ENCODE measurements around the gene DHCR24.

The DHCR24 gene

DNA sequence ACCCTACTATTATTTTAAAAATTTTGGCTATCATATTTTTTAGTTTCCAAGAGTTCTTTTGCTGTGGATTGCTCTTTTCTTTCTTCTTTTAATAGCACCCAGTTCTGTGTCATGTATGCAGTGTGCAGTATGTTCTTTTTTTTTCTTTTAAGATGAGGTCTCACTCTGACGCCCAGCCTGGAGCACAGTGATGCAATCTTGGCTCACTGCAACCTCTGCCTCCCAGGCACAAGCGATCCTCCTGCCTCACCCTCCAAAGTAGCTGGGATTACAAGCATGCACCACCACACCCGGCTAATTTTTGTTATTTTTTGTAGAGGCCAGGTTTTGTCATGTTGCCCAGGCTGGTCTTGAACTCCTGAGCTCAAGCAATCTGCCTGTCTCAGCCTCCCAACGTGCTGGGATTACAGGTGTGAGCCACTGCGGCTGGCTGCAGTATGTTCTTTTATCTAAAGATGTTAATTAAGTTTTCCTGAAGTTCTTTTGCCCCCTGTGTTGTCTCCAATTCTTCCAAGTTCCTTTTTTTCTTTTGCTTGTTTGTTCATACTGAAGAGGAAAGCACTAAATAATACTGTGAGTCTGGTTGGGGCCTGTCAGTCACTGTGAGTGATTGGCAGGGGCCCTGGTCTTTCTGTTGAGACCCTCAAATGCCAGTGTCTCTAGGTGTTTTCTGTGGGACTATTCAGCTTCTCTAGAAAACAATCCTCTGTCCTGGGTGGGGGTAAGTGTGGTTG is 68.4 kb downstream of the DHCR24 start:
- FAIRE-seq (no peak), DNase-seq (ENCODE audit: low spot score) (no peak)

DNA sequence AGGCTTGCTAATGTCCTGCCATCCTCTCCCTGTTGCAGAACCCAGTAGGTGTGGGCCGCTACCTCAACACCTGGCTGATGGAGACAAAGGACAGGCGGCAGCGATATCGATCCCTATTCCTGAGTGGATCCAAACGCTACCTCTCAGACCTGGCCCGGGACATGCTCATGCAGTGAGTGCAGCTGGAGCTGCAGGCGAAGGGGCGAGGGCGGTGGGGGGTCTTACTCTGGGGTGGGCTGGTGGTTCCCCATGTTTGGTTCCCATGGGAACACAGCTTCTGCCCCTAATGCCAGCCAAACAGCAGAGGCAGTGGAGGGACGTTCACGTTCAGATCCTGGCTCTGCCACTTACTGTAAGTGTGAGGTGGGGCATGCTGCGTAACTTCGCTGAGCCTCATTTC is 70.0 kb downstream of the DHCR24 start:
- DNase-seq (ENCODE audit: low spot score) (no peak), FAIRE-seq (no peak)

DNA sequence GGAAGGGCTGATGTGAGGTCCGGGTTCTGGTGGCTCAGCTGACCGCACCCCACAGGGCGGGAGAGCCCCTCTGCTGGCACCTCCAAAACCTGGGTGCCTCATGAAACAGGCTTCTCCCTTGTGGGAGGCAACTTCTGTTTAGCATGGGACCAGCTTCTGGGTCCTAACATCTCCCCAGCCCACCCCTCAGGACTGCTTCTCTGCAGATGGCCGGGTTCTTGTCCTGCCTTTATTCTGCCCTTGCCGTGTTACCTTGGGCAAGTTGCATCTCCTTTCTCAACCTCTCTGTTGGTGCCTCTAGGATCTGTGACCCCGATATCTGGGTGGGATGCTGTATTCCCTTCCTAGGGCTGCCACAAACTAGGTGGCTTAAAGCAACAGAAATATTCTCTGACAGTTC is 70.9 kb downstream of the DHCR24 start:
- FAIRE-seq (no peak), DNase-seq (ENCODE audit: low spot score) (no peak)

DNA sequence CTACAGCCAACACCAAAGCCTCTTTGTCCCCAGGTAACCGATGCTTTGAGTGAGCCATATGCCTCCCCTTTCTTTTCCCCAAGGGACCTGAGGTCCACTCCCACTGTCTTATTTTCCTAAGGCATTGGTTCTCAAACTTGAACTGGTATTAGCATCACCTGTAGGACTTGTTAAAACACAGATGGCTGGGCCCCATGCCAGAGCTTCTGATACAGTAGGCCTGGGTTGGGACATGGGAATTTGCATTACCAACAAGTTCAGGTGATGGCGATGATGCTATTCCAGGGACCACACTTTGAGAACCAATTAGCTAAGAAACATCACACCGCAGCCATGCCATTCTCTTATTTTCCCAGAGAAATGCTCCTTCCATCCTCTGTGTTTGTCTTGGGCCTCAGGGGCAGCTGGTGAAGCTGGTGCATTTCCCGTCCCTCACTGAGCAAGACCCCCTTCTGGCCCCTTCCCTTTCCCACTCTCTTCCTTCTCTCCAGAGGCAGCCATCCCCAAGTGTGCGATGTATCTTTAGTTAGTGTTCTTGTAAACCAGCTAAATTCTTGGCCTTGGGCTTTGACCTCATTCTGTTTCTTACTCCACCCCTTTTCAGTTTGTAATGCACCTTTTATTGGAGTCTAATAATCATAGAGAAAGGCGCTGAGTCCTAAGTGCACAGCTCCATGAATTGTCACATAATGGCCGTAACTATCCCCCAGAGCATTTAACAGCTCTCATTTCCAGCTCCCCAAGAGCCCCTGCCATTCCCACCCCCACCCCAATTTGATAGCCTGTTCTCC is 71.7 kb downstream of the DHCR24 start:
- no peak for FAIRE-seq
- no peak for DNase-seq (ENCODE audit: low spot score)

DNA sequence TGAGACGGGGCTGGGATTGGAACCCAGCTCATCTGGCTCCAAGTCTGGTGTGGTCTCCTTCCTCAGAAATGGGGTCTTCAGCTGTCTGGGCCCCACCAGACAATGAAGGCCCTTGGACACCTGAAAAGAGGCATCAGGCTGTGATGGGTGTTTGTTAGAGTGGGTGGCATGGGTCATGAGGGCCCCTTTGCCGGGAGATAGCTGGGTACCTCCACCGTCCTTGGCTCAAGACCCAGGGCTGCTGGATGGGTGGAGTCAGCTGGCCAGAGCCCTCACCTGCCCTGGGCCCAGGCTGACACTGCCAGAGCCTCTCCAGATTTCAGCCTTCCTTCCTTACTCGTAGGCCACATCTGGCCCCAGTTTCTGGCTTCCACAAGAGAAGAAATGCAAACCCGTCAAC is 72.4 kb downstream of the DHCR24 start:
- no peak for DNase-seq (ENCODE audit: low spot score)
- FAIRE-seq = no peak

DNA sequence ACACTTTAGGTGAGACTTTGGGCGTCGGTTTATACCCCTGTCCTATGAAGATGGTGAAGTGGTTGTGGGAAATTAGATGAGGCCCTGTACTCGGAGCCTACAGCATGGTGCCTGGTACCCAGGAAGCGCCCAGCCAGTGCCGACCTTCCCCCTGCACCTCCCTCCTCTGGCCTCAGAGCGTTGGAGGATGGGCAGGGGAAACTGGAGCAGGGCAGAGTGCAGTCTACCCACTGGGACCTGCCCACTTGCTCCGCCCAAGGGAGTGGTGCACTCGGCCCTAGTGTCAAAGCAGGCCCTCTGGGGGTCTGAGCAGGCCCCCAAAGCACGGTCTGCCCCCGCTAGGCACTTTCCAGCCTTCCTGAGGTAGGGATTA is 72.9 kb downstream of the DHCR24 start:
- no peak for DNase-seq (ENCODE audit: low spot score)
- FAIRE-seq = no peak

DNA sequence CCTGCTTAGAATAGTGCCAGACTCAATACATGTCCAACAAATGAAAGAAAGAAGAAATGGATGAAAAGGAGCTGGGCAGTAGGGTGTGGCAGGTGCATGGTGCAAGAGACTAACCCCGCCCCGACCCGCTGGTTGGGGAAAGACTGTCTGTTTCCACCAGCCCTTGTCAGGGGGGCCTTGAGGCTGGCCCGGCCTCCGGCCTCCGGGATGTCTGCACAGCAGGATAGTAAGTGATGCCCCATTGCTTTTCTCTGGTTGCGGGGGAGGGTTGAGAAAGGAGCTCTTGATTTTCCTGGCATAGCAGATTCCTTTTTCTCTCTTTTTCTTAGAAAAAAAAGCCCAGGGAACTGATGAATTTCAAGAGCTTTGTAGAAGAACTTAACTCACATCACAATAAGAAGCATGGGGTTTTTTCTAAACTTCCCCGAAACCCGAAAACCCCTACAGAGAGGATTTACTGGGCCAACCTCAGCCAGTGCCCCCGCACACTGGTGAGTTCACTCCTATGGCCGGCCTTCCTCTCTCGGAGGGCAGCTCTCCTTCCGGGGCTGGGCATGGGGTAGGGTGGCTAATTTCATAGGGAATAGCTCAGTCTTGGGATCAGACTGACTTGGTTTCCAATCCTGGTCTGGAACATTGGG is 73.4 kb downstream of the DHCR24 start:
- DNase-seq (ENCODE audit: low spot score) (no peak), FAIRE-seq (no peak)

DNA sequence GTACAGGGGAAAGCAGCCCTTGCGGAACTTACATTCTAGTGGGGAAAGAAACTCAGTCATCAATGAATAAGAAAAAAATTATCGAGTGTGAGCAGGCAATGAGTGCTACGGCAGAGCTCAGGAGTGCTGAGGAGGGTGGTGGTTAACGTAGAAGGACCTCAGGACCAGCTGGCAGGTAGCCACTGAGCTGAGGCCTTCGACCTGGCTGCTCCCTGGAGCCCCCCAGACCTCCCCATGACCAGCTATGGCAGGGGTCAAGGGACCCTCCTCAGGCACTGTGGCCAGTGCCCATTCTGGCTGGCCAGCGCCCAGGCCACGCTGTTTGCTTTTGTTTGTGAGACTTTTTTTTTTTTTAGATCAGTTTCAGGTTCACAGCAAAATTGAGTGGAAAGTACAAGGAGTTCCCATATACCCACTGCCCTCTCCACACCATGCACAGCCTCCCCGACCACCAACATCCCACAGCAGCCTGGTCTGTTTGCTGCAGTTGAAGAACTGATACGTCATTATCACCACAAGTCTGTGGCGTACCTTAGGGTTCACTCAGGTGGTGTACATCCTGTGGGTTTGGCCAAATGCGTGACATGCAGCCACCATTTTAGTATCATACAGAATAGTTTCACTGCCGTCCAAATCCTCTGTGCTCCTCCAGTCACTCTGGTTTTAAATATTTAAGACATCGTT is 74.1 kb downstream of the DHCR24 start:
- FAIRE-seq (no peak), DNase-seq (ENCODE audit: low spot score) (no peak)

DNA sequence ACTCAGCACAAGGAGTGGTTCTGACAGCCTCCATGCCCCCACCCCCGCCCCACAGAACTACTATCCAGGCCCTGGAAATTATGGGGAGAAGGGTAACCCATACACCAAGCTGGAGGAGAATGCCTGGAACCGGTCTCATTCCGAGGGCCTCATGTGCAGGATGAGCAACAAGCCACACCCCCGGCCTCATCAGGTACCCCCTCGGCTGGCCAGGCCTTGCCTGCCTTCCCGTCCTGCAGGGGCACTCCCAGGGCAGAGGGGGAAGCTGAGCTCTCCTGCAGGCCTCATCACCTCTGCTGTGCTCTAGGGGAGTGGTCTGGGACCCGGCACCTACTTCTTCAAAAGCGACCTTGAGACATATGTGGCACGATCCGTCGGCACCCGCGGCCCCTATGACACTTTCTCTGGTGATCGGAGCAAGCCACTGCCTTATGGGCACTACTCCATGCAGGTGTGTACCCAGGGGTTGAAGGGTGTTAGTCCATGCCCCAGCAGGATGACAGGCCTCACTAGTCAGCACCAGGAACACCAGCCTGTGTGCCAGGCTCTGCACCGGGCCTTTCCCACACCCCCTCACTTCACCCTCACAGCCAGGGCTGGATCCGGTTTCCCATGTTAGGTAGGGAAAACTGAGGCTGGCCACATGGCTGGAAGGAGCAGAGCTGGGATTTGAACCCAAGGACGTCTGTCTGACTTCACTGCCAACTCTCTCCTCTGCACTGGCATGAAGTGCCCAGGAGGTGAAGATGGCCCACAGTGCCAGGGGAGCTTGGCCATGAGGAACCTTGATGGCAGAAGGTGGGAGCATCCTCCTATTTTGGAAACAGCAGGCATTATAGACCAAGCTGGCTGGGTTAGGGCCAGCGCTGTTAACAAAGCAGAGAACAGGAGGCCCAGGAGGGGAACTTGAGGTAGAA is 75.0 kb downstream of the DHCR24 start:
- FAIRE-seq = no peak
- no peak for DNase-seq (ENCODE audit: low spot score)

DNA sequence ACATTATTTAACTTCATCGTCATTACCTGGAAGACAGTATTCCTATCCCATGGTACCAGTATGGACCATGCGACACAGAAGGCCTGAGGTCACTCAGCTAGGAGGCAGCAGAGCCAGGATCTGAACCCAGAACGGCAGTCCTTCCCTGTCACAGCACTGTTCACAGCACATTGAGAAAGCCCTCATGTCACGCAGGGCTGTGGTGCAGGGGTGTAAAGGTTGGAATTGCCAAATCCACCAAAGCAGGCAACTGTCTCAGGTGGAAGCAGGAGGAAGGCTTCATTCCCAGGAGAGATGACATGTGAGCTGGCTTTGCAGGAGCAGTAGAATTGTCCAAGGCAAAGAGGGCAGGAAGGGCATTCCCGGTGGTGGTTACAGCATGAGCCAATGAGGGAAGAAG is 75.9 kb downstream of the DHCR24 start:
- no peak for FAIRE-seq

DNA sequence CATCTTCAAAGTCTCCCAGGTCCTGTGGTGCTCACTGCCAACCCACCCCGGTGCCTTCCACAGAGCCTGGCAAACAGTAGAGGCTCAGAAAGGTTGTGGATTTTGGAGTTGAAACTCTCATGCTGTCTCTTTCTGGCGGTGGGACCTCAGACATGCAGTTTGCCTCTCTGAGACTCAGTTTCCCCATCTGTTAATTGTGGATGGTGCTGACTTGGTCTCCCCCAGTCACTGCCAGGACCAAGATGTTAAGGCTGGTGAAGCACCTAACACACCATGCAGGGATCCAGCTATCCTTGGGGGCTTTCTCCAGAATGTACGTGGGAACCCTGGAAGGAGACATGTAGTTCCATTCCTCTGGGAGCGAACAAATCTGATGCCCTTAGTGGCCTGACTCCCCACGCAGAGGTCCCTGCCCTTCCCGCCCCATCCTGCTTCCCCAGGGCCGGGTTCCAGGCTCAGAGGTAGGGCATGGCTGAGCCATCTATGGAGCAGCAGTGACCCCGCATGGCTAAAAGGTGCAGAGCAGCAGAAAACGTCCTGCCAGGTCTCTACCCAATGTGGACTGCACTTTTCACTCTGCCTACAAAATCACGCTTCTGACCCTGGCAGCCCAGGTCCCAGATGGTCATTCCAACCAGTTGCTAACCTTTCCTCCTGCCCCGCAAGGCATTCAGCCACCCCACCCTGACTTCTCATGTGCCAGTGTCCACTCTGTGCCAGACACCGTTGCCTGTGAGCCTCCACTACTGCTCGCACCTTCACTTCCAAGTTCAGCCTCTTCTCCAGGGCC is 76.6 kb downstream of the DHCR24 start:
- DNase-seq (ENCODE audit: low spot score) (peak; percentile 41), FAIRE-seq (no peak)

More for the DNA sequence above, 75.9 kb downstream of the DHCR24 start:
- DNase-seq (ENCODE audit: low spot score) = no peak

DNA sequence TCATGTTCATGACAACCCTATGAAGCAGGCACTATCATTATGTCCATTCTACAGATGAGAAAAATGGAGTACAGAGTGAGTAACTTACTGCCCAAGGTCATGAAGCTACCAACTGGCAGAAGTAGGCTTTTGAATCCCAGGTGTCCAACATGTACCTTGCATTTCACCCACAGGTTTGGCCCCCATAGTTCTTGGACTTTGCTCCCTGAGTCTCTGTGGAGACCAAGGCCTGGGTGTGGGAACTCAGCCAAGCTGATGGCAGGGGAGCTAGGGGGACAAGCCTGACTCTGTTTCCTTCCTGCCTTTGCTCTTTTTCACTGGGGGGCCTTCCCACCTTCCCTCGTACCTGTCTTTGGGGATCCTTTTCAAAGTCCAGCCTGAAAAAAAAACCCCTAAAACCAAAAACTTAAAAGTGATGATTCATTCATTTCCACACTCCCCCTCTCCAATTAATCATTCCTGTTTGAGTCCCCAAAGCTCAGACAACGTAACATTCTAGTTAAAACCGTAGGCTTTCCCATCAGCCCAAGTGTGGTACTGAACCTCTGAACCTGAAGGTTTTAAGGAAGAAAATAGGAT is 77.4 kb downstream of the DHCR24 start:
- no peak for FAIRE-seq
- DNase-seq (ENCODE audit: low spot score) = no peak

DNA sequence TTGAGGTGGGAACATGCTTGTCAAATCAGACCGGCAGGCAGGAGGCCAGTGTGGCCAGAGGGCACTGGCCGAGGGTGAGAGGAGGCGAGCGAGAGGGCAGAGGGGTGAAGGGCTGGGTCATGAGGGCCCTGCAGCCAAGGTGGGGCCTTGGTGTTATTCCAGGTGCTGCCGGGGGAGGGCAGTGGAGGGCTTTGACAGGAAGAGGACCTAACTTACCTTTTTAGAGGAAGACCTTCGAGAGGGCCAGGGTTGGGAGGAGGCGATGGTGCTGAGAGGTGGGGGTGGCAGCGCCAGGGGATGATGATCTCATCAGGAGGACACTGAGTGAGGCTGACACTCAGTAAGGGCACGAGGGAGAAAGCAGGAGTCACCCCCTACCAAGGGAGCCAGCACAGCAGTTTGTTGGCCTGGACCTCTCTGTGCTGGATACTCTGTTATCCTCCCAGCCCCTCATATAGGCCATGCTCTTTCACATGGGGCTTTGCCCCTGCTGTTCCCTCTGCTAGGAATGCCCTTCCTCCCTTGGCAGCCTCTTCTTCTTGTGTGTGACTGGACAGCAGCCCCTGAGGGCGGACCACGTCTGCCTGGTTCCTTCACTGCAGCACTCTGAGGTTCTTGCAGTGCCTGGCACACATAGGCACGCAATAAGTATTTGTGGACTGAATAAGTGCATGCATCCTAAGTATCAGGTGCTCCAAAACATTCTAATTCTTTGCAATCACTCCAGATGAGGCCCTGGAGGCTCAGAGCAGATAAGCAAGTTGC is 78.4 kb downstream of the DHCR24 start:
- FAIRE-seq (no peak), DNase-seq (ENCODE audit: low spot score) (no peak)

DNA sequence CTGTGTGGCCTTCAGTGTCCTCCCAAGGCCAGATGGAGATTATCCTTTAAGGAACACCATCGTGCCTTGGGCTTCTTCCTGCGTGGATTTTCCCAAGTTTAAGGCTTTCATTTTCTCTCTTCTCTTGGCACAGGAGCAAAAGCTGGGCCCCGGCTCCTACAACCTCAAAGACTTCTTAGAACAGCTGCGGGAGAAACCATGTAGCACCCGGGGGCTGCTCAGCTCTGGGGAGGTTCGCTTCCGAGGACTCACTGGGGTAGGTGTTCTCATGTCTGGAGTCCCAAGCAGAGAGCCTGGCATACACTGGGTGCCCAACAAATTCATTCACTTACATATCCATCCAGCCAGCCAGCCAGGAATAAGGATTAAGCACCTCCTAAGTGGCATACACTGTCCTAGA is 79.2 kb downstream of the DHCR24 start:
- no peak for DNase-seq (ENCODE audit: low spot score)
- no peak for FAIRE-seq

DNA sequence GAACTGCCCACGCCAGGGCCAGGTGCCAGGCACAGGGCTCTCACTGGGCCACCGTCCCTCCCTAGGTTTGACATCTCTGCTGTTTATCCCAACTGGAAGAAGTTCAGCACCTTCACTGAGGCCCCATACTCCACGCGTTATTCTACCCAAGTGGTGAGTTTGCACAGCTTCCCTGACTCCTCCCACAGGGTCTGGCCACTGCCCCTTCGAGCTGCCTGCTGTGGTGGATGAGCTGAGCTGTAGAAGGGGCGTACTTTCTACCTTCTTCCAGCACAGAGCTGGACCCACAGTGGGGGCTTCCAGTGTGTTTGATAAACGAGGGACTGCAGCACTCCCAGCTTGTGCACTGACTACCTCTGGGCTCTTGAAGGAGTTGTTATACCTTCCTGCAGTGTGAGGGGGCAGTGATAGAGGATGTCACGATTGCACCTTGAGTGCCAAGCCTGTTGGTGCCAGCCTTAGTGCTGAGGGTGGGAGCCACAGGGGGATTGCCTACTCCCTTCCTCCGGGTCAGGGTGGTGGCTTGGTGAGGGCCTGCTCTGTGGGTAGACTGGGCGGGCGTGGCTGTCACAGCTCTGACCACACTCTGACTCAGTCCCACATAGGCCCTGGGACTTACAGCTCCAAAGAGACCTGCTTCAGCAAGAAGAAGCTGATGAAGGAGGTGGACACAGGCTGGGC is 79.9 kb downstream of the DHCR24 start:
- DNase-seq (ENCODE audit: low spot score) (peak; percentile 59), FAIRE-seq (peak; percentile 57)

DNA sequence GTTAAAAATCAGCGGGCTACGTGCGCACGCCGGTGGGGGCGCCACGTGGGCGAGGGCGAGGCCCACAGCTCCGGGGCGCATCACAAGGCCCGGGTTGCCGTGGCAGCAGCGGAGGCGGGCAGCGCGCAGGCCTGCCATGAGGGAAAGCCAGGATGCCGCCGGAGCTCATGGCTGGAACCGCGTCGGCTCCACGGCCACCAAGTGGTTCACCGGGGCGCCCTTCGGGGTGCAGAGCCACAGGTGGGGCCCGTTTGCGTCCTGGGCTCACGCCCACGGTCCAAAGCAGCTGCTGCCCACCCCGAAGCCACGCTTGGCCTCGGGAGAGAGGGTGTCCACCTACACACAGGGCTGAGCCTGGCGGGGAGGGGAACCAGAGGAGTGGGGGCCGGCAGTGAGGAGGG is 81.0 kb downstream of the DHCR24 start:
- FAIRE-seq = no peak
- no peak for DNase-seq (ENCODE audit: low spot score)

DNA sequence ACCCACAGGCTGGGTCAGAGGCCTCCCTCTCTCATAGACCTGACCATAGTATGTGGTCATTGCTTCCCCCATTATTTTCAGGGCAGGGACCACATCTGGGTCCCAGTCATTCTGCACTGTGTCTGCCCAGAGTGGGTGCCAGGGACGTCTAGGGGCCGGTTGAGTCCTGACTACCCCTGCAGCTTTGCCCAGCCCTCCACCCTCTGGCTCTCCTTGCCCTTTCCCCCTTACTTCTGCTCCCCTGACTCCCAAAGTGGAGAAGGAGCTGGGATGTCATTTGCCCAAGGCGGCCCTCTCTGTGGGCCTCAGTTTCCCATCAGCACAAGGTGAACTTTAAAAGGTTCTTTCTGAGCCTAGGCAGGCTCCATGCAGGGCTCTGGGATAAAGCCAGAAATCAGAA is 81.5 kb downstream of the DHCR24 start:
- no peak for DNase-seq (ENCODE audit: low spot score)
- no peak for FAIRE-seq

DNA sequence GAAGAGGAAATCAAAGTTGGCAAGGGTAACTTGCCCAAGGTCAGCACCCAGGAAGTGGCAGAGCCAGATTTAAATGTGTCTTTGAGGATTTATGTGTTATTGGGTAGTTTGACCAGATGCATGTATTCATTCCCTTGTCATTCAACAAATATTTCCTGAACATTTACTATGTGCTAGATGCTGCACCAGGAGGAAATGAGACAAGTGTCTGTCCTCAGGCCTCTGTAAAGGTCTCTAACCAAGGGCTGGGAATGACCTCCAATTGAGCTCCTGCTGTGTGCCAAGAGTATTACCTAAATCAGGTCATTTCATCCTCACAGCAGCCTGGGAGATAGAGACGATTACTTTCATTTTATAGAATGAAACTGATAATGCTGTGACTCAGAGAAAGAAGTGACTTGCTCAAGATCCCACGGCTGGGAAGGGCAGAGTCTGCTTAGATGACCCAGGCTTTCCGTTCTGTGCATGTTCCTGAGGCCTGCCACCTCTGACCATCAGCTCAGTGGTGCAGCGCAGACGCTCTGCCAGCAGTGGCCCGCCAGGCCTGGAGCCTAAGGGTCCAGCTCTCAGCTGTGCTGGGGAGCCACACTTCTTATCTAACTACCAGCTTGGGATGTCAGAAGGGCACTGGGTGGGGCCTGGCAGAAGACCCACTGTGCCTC is 82.4 kb downstream of the DHCR24 start:
- FAIRE-seq (peak; percentile 60), DNase-seq (ENCODE audit: low spot score) (peak; percentile 67)

Data from RCC 7860 (cell line).